Skeletal muscle tissue (tissue), 4 donors: Measurements from ENCODE around the gene CAMTA2. TPM values are rescaled to one million over a fixed set of nuclear protein-coding genes. Genes with fewer than 3 reads are reported as not detected.
A peak's percentile ranks its signal among the peaks of the same experiment; 100 is the strongest.

Experiments used
- H3K27ac ChIP-seq: one replicate; pipeline ENCODE4 v1.7.0; 2013; ENCODE audit warnings: mild to moderate bottlenecking, low read depth, low read length, inconsistent platforms
- H3K27me3 ChIP-seq, 3 donors: one replicate each; pipeline ENCODE4 v1.7.0; 2013; ENCODE audit warnings: low read length in 3 of 3; ENCODE audit not compliant: control insufficient read depth in 3 of 3, insufficient read depth in 3 of 3
- H3K36me3 ChIP-seq, 3 donors: one replicate each; pipeline ENCODE4 v1.7.0; 2013; ENCODE audit warnings: low read length in 3 of 3; ENCODE audit not compliant: control insufficient read depth in 3 of 3, insufficient read depth in 3 of 3
- H3K4me1 ChIP-seq, 3 donors: one replicate each; pipeline ENCODE4 v1.7.0; 2013; ENCODE audit warnings: low read length in 3 of 3, mild to moderate bottlenecking in 3 of 3; ENCODE audit not compliant: control insufficient read depth in 3 of 3, insufficient read depth in 3 of 3
- H3K4me3 ChIP-seq, 3 donors: one replicate each; pipeline ENCODE4 v1.7.0; 2013; ENCODE audit warnings: low read length in 3 of 3
- H3K9ac ChIP-seq, 3 donors: one replicate each; pipeline ENCODE4 v1.7.0; 2013; ENCODE audit warnings: low read length in 3 of 3, mild to moderate bottlenecking in 3 of 3, moderate library complexity in 2 of 3, low read depth in 1 of 3
- H3K9me3 ChIP-seq, 3 donors: one replicate each; pipeline ENCODE4 v1.7.0; 2013; ENCODE audit warnings: low read length in 3 of 3; ENCODE audit not compliant: control insufficient read depth in 3 of 3
- total RNA-seq: library from RNA; depleted of rRNA; stranded (reverse); fragments of >200 nt; gene quantifications from one replicate; pipeline ENCODE4 v1.2.3, GENCODE V29; 2014
- donor health status: Osteomylitis.

Gene CAMTA2
- total RNA-seq, 1 donor from 2014 or later, result 4.7 TPM

DNA sequence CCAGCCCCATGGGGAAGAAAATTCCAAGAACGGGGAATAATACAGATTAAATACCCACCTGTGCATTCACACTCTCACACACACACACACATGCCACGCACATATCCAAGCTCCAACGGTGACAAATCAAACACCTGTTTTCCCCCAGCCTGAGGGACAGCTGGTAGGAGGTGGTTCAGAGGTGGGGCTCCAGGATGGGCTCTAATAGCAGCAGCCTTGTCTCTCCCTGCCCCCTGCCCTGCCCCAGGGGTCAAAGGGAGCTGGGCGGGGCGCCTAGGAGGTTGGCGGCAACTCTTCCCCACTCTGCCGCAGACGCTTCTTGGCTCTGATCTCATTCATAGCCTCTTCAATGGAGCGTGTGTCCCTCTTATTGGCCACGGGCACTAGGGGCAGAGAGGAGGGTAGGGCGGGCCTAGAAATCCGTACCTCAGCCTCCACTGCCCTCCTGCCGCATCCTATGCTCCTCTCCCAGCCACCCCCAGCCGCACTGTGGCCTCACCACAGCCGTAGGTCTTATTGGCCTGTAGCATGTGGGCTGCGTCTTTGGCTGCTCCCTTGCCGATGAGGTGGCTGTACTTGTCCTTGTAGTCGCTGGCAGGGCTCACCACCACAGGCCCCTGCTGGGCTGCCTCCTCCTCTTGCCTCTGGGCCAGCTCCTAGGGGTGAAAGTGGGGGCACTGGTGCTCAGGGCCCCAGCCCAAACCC lies 28.1 kb downstream of the CAMTA2 start:
- no peaks in the 10 kb centered on the region for H3K9me3 ChIP-seq
- peak overlapping the region; percentile 64 for H3K27ac ChIP-seq
- H3K27me3 ChIP-seq, result no peaks in the 10 kb centered on the region
- H3K36me3 ChIP-seq, result peaks cover 36 to 44% (median 41%) of the 10 kb centered on the region in 3 donors
- no peak overlapping the region for H3K4me3 ChIP-seq
- H3K4me1 ChIP-seq, result peaks cover 23 to 46% (median 33%) of the 10 kb centered on the region in 3 donors
- H3K9ac ChIP-seq, result peak overlapping the region in 2 of 3 donors; percentile 23 to 50

- Histone ChIP-seq H3K9me3 (no peaks in the 10 kb centered on the region), H3K4me3 (no peak overlapping the region), H3K27ac (no peak overlapping the region), H3K27me3 (no peaks in the 10 kb centered on the region), H3K4me1 (peaks cover 36 to 57% (median 45%) of the 10 kb centered on the region in 3 donors), H3K9ac (peak overlapping the region in 1 of 3 donors; percentile 25), H3K36me3 (peaks cover 49 to 55% (median 50%) of the 10 kb centered on the region in 3 donors)
Observed at GRCh38 chr17:4958102-4958501, 29.4 kb downstream of the CAMTA2 start.

DNA sequence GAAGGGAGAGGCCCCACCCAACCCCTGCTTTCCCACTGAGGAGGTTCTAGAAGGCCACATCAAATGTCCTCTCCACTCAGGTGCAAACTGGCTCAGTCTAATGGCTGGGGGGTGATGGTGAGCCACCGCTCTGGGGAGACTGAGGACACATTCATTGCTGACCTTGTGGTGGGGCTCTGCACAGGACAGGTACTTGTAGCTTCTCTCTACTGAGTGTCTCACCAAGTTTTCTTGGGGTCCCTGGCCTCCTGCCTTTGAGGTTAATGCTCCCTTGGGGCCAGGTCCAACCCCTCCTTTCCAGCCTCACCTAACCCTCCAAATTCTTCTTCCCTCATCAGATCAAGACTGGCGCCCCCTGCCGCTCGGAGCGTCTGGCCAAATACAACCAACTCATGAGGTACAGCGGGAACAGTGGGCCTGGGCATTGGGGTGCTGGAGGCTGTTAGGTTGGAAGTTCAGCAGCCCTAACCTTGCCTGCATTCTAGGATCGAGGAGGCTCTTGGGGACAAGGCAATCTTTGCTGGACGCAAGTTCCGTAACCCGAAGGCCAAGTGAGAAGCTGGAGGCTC lies 30.9 kb downstream of the CAMTA2 start:
- peak overlapping the region in 2 of 3 donors; percentile 38 to 73 for H3K9ac ChIP-seq
- H3K9me3 ChIP-seq, result no peaks in the 10 kb centered on the region
- no peaks in the 10 kb centered on the region for H3K27me3 ChIP-seq
- H3K27ac ChIP-seq, result peak overlapping the region; percentile 54
- H3K4me1 ChIP-seq, result peaks cover 40 to 63% (median 45%) of the 10 kb centered on the region in 3 donors
- peaks cover 52 to 63% (median 62%) of the 10 kb centered on the region in 3 donors for H3K36me3 ChIP-seq
- peak overlapping the region; percentile 23 to 70 (median 54) for H3K4me3 ChIP-seq

- H3K4me1 ChIP-seq, result peaks cover 45 to 78% (median 52%) of the 10 kb centered on the region in 3 donors
- H3K9me3 ChIP-seq, result no peaks in the 10 kb centered on the region
- no peak overlapping the region for H3K27ac ChIP-seq
- peak overlapping the region; percentile 51 to 70 (median 56) for H3K4me3 ChIP-seq
- H3K9ac ChIP-seq, result peak overlapping the region; percentile 53 to 73 (median 61)
- peaks cover 42 to 58% (median 53%) of the 10 kb centered on the region in 3 donors for H3K36me3 ChIP-seq
- H3K27me3 ChIP-seq, result no peaks in the 10 kb centered on the region
Observed at GRCh38 chr17:4955091-4955490, 32.4 kb downstream of the CAMTA2 start.

GRCh38 chr17:4953451-4953961 lies 34.0 kb downstream of the CAMTA2 start:
- Histone ChIP-seq H3K4me3 (peak overlapping the region; percentile 81 to 86 (median 85)), H3K27ac (peak overlapping the region; percentile 65), H3K4me1 (peaks cover 45 to 67% (median 46%) of the 10 kb centered on the region in 3 donors), H3K9ac (peak overlapping the region; percentile 84 to 99 (median 89)), H3K36me3 (peaks cover 36 to 48% (median 44%) of the 10 kb centered on the region in 3 donors), H3K27me3 (no peaks in the 10 kb centered on the region), H3K9me3 (no peaks in the 10 kb centered on the region)

DNA sequence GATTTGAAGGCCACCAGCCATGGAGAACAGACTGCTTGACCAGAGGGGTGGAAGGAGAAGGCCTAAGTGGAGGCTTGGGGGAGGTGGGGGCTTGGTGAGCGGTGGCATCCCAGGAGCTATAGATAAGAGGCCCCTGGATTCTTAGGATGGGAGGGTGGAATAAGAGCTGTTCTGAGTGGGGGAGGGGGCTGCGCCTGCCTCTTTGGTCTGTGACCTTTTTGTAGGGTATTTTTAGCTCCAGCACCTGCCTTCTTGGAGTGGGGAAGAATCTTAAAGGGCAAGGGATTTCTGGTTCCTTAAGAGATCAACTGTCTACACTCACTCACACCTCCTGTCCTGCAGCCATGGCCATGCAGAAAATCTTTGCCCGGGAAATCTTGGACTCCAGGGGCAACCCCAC lies 36.0 kb downstream of the CAMTA2 start:
- Histone ChIP-seq H3K36me3 (peaks cover 32 to 40% (median 36%) of the 10 kb centered on the region in 3 donors), H3K4me1 (peaks cover 41 to 64% (median 49%) of the 10 kb centered on the region in 3 donors), H3K27ac (peak overlapping the region; percentile 98), H3K27me3 (no peaks in the 10 kb centered on the region), H3K9ac (peak overlapping the region; percentile 89 to 99 (median 97)), H3K4me3 (peak overlapping the region; percentile 81 to 86 (median 85)), H3K9me3 (no peaks in the 10 kb centered on the region)

GRCh38 chr17:4950746-4951204 lies 36.7 kb downstream of the CAMTA2 start, which contains the start of gene ENO3:
ENO3 (plus strand) TSS chr17:4951119; CDS start chr17:4951830, 711 bp downstream.
- peak within 1 kb of the TSS; percentile 98 for H3K27ac ChIP-seq
- no peaks in the 10 kb centered on the region for H3K9me3 ChIP-seq
- H3K4me3 ChIP-seq, result peak within 1 kb of the TSS; percentile 81 to 86 (median 85)
- peaks cover 31 to 38% (median 33%) of the 10 kb centered on the region in 3 donors for H3K36me3 ChIP-seq
- H3K4me1 ChIP-seq, result peaks cover 41 to 64% (median 49%) of the 10 kb centered on the region in 3 donors
- H3K9ac ChIP-seq, result peak within 1 kb of the TSS; percentile 89 to 99 (median 97)
- no peaks in the 10 kb centered on the region for H3K27me3 ChIP-seq

DNA sequence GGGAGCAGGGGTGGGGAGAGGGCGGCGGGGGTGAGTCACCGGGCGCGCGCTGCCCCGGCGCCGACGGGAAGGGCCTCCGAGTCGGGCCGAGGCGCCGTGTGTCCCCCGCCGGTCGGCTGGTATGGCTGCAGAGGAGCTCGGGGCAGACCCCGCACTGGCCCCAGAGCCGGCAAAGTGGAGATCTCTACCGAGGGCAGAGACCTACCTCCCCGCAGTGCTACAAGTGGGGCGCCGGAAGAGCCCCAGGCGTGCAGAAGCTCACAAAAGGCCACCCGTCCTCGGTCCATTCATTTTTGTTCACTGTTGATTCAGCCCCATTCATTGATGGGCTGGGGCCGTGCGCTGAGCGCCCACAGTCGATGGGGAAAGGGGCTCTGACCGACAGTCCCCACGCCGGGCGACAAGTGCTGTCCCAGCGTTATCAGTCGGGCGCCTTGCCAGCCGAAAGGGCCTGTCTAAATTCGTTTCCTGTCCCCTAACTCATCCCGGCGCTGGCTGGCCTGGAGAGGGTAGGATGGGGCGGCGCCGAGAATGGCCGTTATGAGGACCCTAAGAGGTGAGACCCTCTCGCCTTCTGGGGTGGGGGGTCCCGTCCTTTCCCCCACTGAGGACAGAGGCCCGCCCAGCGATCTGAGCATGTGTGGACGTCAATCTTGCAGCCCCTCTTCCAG lies 37.3 kb downstream of the CAMTA2 start:
- no peaks in the 10 kb centered on the region for H3K9me3 ChIP-seq
- H3K27ac ChIP-seq, result peak overlapping the region; percentile 98
- no peaks in the 10 kb centered on the region for H3K27me3 ChIP-seq
- peaks cover 42 to 64% (median 49%) of the 10 kb centered on the region in 3 donors for H3K4me1 ChIP-seq
- H3K36me3 ChIP-seq, result peaks cover 29 to 38% (median 32%) of the 10 kb centered on the region in 3 donors
- peak overlapping the region; percentile 81 to 86 (median 85) for H3K4me3 ChIP-seq
- peak overlapping the region; percentile 89 to 99 (median 97) for H3K9ac ChIP-seq

DNA sequence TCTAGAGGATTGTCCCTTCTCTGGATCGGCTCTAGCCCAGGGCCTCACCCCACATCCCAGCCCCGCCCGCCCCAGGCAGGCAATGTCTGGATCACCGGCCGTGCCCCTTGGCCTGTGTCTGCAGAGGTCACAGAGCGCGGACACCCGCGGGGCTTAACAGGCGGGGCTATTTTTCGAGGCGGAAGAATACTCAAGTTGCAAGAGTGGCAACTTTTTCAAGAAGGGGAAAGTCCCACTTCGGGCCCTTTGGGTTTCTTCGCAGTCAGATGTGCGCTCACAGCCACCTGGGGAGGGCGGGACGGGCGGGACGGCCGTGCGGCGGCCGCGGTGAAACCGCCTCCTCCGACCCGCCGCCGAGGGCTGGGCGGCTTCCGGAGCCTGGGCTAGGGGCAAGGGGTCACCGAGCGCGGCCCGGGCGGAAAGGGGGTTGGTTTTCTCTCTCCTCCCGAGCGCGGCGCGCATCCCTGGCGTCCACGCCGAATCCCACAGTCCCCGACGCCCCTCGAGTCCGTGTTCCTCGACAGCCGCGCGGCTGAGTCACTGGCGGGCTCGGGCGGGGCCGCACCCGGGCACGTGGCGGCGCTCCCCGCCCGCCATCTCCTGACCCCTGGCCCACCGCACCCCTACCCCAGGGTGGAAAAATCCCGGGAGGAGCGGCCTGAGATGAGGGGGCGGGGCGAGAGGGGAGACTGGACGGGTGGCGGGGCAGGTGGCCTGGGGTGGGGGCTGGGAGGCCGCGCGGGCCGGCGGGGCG lies 38.0 kb downstream of the CAMTA2 start:
- H3K27me3 ChIP-seq, result no peaks in the 10 kb centered on the region
- peak overlapping the region; percentile 74 to 98 (median 83) for H3K4me3 ChIP-seq
- H3K9ac ChIP-seq, result peak overlapping the region; percentile 77 to 90 (median 89)
- no peaks in the 10 kb centered on the region for H3K9me3 ChIP-seq
- peak overlapping the region; percentile 98 for H3K27ac ChIP-seq
- H3K36me3 ChIP-seq, result peaks cover 31 to 39% (median 34%) of the 10 kb centered on the region in 3 donors
- H3K4me1 ChIP-seq, result peaks cover 44 to 66% (median 51%) of the 10 kb centered on the region in 3 donors
